ENCODE data around the gene OSBPL6. TPM values are rescaled to one million over a fixed set of nuclear protein-coding genes. Genes with fewer than 3 reads are reported as not detected.
"Not testable (repeated sequence)": the region's sequence is repeated elsewhere in the genome, so short reads cannot be mapped to it uniquely, and the experiment has no call there.

The OSBPL6 gene
- total and polyA plus RNA-seq, 2 donors (not counting 1 experiment from before 2014, with no cell fraction given): 0.06 TPM; not detected in 1

GRCh38 chr2:178345951-178346350 is 151.6 kb downstream of the OSBPL6 start:
- Mint-ChIP-seq H3K27ac (no peak overlapping the region), H3K27me3 (peaks cover 41% of the 10 kb centered on the region), H3K4me3 (no peak overlapping the region), H3K4me1 (no peaks in the 10 kb centered on the region), H3K9me3 (ENCODE audit: insufficient read depth) (no peaks in the 10 kb centered on the region)
- Histone ChIP-seq H2AFZ (ENCODE audit: insufficient read depth, low read depth, low read length, poor library complexity, severe bottlenecking) (no peak overlapping the region), H3K36me3 (replicated peaks in 1 of 2; ENCODE audit: control extremely low read depth in 1 of 2, control insufficient read depth in 1 of 2, extremely low read depth in 1 of 2, insufficient read depth in 2 of 2, low read length in 1 of 2) (no peaks in the 10 kb centered on the region), H3K27me3 (replicated peaks in 1 of 4; ENCODE audit: control extremely low read depth in 1 of 4, control insufficient read depth in 3 of 4, insufficient read depth in 4 of 4, low read length in 3 of 4) (peaks cover 0 to 4% (median 0%) of the 10 kb centered on the region in 4 experiments), H3K4me3 (ENCODE audit: control extremely low read depth in 1 of 5, extremely low read depth in 1 of 5, insufficient read depth in 1 of 5, low read depth in 2 of 5, low read length in 4 of 5) (no peak overlapping the region), H3K4me1 (ENCODE audit: control insufficient read depth in 2 of 2, insufficient read depth in 2 of 2, low read length in 2 of 2) (no peaks in the 10 kb centered on the region), H3K9ac (ENCODE audit: low read length) (no peak overlapping the region), H3K4me2 (replicated peaks; ENCODE audit: low read depth, low read length, poor library complexity, severe bottlenecking) (no peak overlapping the region), H3K79me2 (ENCODE audit: control insufficient read depth, insufficient read depth, low read length) (no peaks in the 10 kb centered on the region), H3K27ac (ENCODE audit: low read length in 2 of 2) (no peak overlapping the region), H4K20me1 (ENCODE audit: control insufficient read depth, insufficient read depth, low read length, poor library complexity, severe bottlenecking) (no peaks in the 10 kb centered on the region), H3K9me3 (ENCODE audit: control extremely low read depth in 1 of 3, control insufficient read depth in 2 of 3, insufficient read depth in 1 of 3, low read length in 2 of 3) (no peaks in the 10 kb centered on the region)
- TF ChIP-seq EZH2 (IDR thresholded peaks at IDR 0.05; ENCODE audit: borderline replicate concordance, insufficient read depth, low read depth, low read length, poor library complexity, severe bottlenecking): no peak
- no peak for TF ChIP-seq CTCF (IDR thresholded peaks at IDR 0.05)
- no peak for DNase-seq
- intact Hi-C loops (cut with micrococcal nuclease): no loop called here
- no peak for ATAC-seq (ENCODE audit: low read depth)
- ChIA-PET CTCF (no interaction called here), POLR2A (no interaction called here)
- 90% methylated on average over 1 of the region's 2 CpGs for WGBS (ENCODE audit: insufficient coverage)

- Histone ChIP-seq H3K4me1 (ENCODE audit: control insufficient read depth in 2 of 2, insufficient read depth in 2 of 2, low read length in 2 of 2) (no peaks in the 10 kb centered on the region), H3K27ac (ENCODE audit: low read length in 2 of 2) (no peak overlapping the region), H4K20me1 (ENCODE audit: control insufficient read depth, insufficient read depth, low read length, poor library complexity, severe bottlenecking) (no peaks in the 10 kb centered on the region), H3K4me3 (ENCODE audit: control extremely low read depth in 1 of 5, extremely low read depth in 1 of 5, insufficient read depth in 1 of 5, low read depth in 2 of 5, low read length in 4 of 5) (no peak overlapping the region), H3K36me3 (replicated peaks in 1 of 2; ENCODE audit: control extremely low read depth in 1 of 2, control insufficient read depth in 1 of 2, extremely low read depth in 1 of 2, insufficient read depth in 2 of 2, low read length in 1 of 2) (no peaks in the 10 kb centered on the region), H3K79me2 (ENCODE audit: control insufficient read depth, insufficient read depth, low read length) (no peaks in the 10 kb centered on the region), H3K27me3 (replicated peaks in 1 of 4; ENCODE audit: control extremely low read depth in 1 of 4, control insufficient read depth in 3 of 4, insufficient read depth in 4 of 4, low read length in 3 of 4) (peaks cover 0 to 4% (median 2%) of the 10 kb centered on the region in 4 experiments), H3K9ac (ENCODE audit: low read length) (no peak overlapping the region), H2AFZ (ENCODE audit: insufficient read depth, low read depth, low read length, poor library complexity, severe bottlenecking) (no peak overlapping the region), H3K9me3 (ENCODE audit: control extremely low read depth in 1 of 3, control insufficient read depth in 2 of 3, insufficient read depth in 1 of 3, low read length in 2 of 3) (peaks cover 0 to 3% (median 0%) of the 10 kb centered on the region in 3 donors), H3K4me2 (replicated peaks; ENCODE audit: low read depth, low read length, poor library complexity, severe bottlenecking) (no peak overlapping the region)
- Mint-ChIP-seq H3K27me3 (peaks cover 42% of the 10 kb centered on the region), H3K9me3 (ENCODE audit: insufficient read depth) (peaks cover 5% of the 10 kb centered on the region), H3K4me3 (no peak overlapping the region), H3K4me1 (no peaks in the 10 kb centered on the region), H3K27ac (no peak overlapping the region)
- TF ChIP-seq EZH2 (IDR thresholded peaks at IDR 0.05; ENCODE audit: borderline replicate concordance, insufficient read depth, low read depth, low read length, poor library complexity, severe bottlenecking): no peak
- no peak for TF ChIP-seq CTCF (IDR thresholded peaks at IDR 0.05)
- WGBS (ENCODE audit: insufficient coverage): 90% methylated on average over 2 of the region's 3 CpGs
- intact Hi-C loops (cut with micrococcal nuclease): no loop called here
- POLR2A ChIA-PET: no interaction called here
- no peak for DNase-seq
- CTCF ChIA-PET: no interaction called here
- no peak for ATAC-seq (ENCODE audit: low read depth)
Observed at GRCh38 chr2:178350051-178350450, 155.7 kb downstream of the OSBPL6 start.

GRCh38 chr2:178357704-178358103 is 163.4 kb downstream of the OSBPL6 start:
- H3K27me3 ChIP-seq (replicated peaks in 1 of 4; ENCODE audit: control extremely low read depth in 1 of 4, control insufficient read depth in 3 of 4, insufficient read depth in 4 of 4, low read length in 3 of 4); H3K9me3 ChIP-seq (ENCODE audit: control extremely low read depth in 1 of 3, control insufficient read depth in 2 of 3, insufficient read depth in 1 of 3, low read length in 2 of 3); H3K4me1 ChIP-seq (ENCODE audit: control insufficient read depth in 2 of 2, insufficient read depth in 2 of 2, low read length in 2 of 2); H3K36me3 ChIP-seq (replicated peaks in 1 of 2; ENCODE audit: control extremely low read depth in 1 of 2, control insufficient read depth in 1 of 2, extremely low read depth in 1 of 2, insufficient read depth in 2 of 2, low read length in 1 of 2); H3K27me3 Mint-ChIP-seq; H3K9me3 Mint-ChIP-seq (ENCODE audit: insufficient read depth); H4K20me1 ChIP-seq (ENCODE audit: control insufficient read depth, insufficient read depth, low read length, poor library complexity, severe bottlenecking); ATAC-seq (ENCODE audit: low read depth); POLR2A ChIA-PET; H3K4me1 Mint-ChIP-seq; H3K4me3 ChIP-seq (ENCODE audit: control extremely low read depth in 1 of 5, extremely low read depth in 1 of 5, insufficient read depth in 1 of 5, low read depth in 2 of 5, low read length in 4 of 5); intact Hi-C loops (cut with micrococcal nuclease); H3K4me2 ChIP-seq (replicated peaks; ENCODE audit: low read depth, low read length, poor library complexity, severe bottlenecking); DNase-seq; H3K4me3 Mint-ChIP-seq; H3K79me2 ChIP-seq (ENCODE audit: control insufficient read depth, insufficient read depth, low read length); H3K27ac Mint-ChIP-seq; H3K9ac ChIP-seq (ENCODE audit: low read length); H2AFZ ChIP-seq (ENCODE audit: insufficient read depth, low read depth, low read length, poor library complexity, severe bottlenecking); H3K27ac ChIP-seq (ENCODE audit: low read length in 2 of 2); CTCF ChIA-PET: not testable (repeated sequence)
- no CpG with 5 or more reads among the region's 4 CpGs for WGBS (ENCODE audit: insufficient coverage)
